HepG2 (cell line): Measurements from ENCODE around the gene PNP. TPM values are rescaled to one million over a fixed set of nuclear protein-coding genes. Genes with fewer than 3 reads are reported as not detected.

Source experiments
- ATF2 ChIP-seq: sonication (generic); formaldehyde crosslinking; IDR thresholded peaks from 2 replicates; pipeline ENCODE4 v1.4.0; 2020; ENCODE audit warnings: missing genetic modification reagents
- ATF7 ChIP-seq, 2 experiments: fragments of 450-650 bp in 1 of 2; sonication (generic) in 1 of 2; formaldehyde crosslinking in 1 of 2; IDR thresholded peaks; 2 replicates each; pipeline versions ENCODE4 v1.4.0 to v1.6.1; 2016 to 2020; ENCODE audit warnings: antibody characterized with exemption in 1 of 2, mild to moderate bottlenecking in 1 of 2, missing genetic modification reagents in 1 of 2
- HDAC1 ChIP-seq: sonication (generic); formaldehyde crosslinking; IDR thresholded peaks from 2 replicates; pipeline ENCODE4 v1.5.1; 2020; ENCODE audit warnings: mild to moderate bottlenecking, missing genetic modification reagents
- HIC2 ChIP-seq: sonication (generic); formaldehyde crosslinking; IDR thresholded peaks from 2 replicates; pipeline ENCODE4 v1.9.0; 2022; ENCODE audit warnings: low read depth, missing genetic modification reagents
- HMG20A ChIP-seq: IDR thresholded peaks from 2 replicates; pipeline ENCODE4 v1.6.1; 2016; ENCODE audit warnings: borderline replicate concordance
- HNF1B ChIP-seq: sonication (generic); formaldehyde crosslinking; IDR thresholded peaks from 2 replicates; pipeline ENCODE4 v1.5.1; 2020; ENCODE audit warnings: mild to moderate bottlenecking, moderate library complexity, missing genetic modification reagents
- IRF1 ChIP-seq: sonication (generic); formaldehyde crosslinking; IDR thresholded peaks from 2 replicates; pipeline ENCODE4 v1.4.0; 2020; ENCODE audit warnings: low read depth, mild to moderate bottlenecking, missing genetic modification reagents
- MAX ChIP-seq: IDR thresholded peaks from 2 replicates; pipeline ENCODE4 v1.6.1; 2012; ENCODE audit warnings: inconsistent platforms
- MTERF4 ChIP-seq: sonication (generic); formaldehyde crosslinking; IDR thresholded peaks from 2 replicates; pipeline ENCODE4 v1.8.0; 2023; ENCODE audit warnings: mild to moderate bottlenecking, missing genetic modification reagents
- NR1H2 ChIP-seq: sonication (generic); formaldehyde crosslinking; IDR thresholded peaks from 2 replicates; pipeline ENCODE4 v1.8.1; 2022; ENCODE audit warnings: low read depth, missing genetic modification reagents, borderline replicate concordance
- PHF5A ChIP-seq: IDR thresholded peaks from one replicate; pipeline ENCODE4 v1.6.1; 2018; ENCODE audit warnings: low read depth, missing genetic modification reagents; ENCODE audit not compliant: unreplicated experiment
- SAP130 ChIP-seq: IDR thresholded peaks from 2 replicates; pipeline ENCODE4 v1.6.1; 2016; ENCODE audit warnings: low read depth
- SOX6 ChIP-seq, 2 experiments: fragments of 450-650 bp in 1 of 2; sonication (generic) in 1 of 2; formaldehyde crosslinking in 1 of 2; IDR thresholded peaks; 2 replicates each; pipeline versions ENCODE4 v1.4.0 to v1.6.1; 2017 to 2020; ENCODE audit warnings: antibody characterized with exemption in 1 of 2, mild to moderate bottlenecking in 1 of 2, missing genetic modification reagents in 1 of 2
- SRY ChIP-seq: sonication (generic); formaldehyde crosslinking; IDR thresholded peaks from 2 replicates; pipeline ENCODE4 v1.8.0; 2022; ENCODE audit warnings: mild to moderate bottlenecking, missing genetic modification reagents
- ZFP37 ChIP-seq: sonication (generic); formaldehyde crosslinking; IDR thresholded peaks from 2 replicates; pipeline ENCODE4 v1.4.0; 2020; ENCODE audit warnings: missing genetic modification reagents, borderline replicate concordance
- ZGPAT ChIP-seq: IDR thresholded peaks from 2 replicates; pipeline ENCODE4 v1.6.1; 2016; ENCODE audit warnings: mild to moderate bottlenecking
- ZNF382 ChIP-seq: sonication (generic); formaldehyde crosslinking; IDR thresholded peaks from 2 replicates; pipeline ENCODE4 v1.5.0; 2020; ENCODE audit warnings: missing genetic modification reagents, mild to moderate bottlenecking, borderline replicate concordance
- ZNF556 ChIP-seq: sonication (generic); formaldehyde crosslinking; IDR thresholded peaks from 2 replicates; pipeline ENCODE4 v1.4.0; 2020; ENCODE audit warnings: mild to moderate bottlenecking, missing genetic modification reagents, borderline replicate concordance
- ZNF616 ChIP-seq: sonication (generic); formaldehyde crosslinking; IDR thresholded peaks from 2 replicates; pipeline ENCODE4 v1.5.0; 2020; ENCODE audit warnings: low read depth, mild to moderate bottlenecking, missing genetic modification reagents
- polyA plus RNA-seq, 8 experiments: library from polyadenylated mRNA; depleted of rRNA in 3 of 8; stranded (reverse) in 7 of 8; unstranded in 1 of 8; fragments of >200 nt; fragmentation: Illumina TruSeq in 4 of 8; extraction: Trizol in 4 of 8; gene quantifications; 2 replicates each; pipeline versions ENCODE4 v1.2.1 to v1.2.3, GENCODE V29; 2011 to 2016; ENCODE audit warnings: low read depth in 4 of 8, missing spikeins in 1 of 8, mixed read lengths in 1 of 8; ENCODE audit not compliant: insufficient read depth in 1 of 8
- total RNA-seq, 5 experiments: library from RNA; depleted of rRNA; stranded (reverse); fragments of >200 nt; fragmentation: Illumina TruSeq; extraction: Trizol; gene quantifications; 2 replicates each; pipeline ENCODE4 v1.2.3, GENCODE V29; 2016; ENCODE audit warnings: low read depth in 1 of 5

The PNP gene
- total and polyA plus RNA-seq, 2 of the 13 experiments (the other 11 are each of a cell fraction or from before 2014, with no cell fraction given), result 45.4 to 74.8 TPM

- TF ChIP-seq ZNF616 (CRISPR knock-in tag), result no peak
- no peak for TF ChIP-seq IRF1 (CRISPR knock-in tag)
- TF ChIP-seq ZNF556 (CRISPR knock-in tag), result no peak
- no peak for TF ChIP-seq ATF7 (IDR thresholded peaks at IDR 0.05)
- TF ChIP-seq ATF7 (CRISPR knock-in tag; IDR thresholded peaks at IDR 0.05), result 0 out of 2 replicates have a peak, but pooled peaks have one; percentile 53
- no peak for TF ChIP-seq ZFP37 (CRISPR knock-in tag)
- no peak for TF ChIP-seq SOX6 (IDR thresholded peaks at IDR 0.05)
- TF ChIP-seq SOX6 (CRISPR knock-in tag; IDR thresholded peaks at IDR 0.05), result peak; percentile 69
- TF ChIP-seq SAP130 (CRISPR knock-in tag), result peak; percentile 61
- TF ChIP-seq ZNF382 (CRISPR knock-in tag), result no peak
- TF ChIP-seq ATF2, result peak; percentile 42; the same call in 1 of the 2 replicates
- peak; percentile 87 for TF ChIP-seq MAX
- no peak for TF ChIP-seq MTERF4 (CRISPR knock-in tag)
- TF ChIP-seq HDAC1 (CRISPR knock-in tag), result peak; percentile 62
- no peak for TF ChIP-seq ZGPAT (CRISPR knock-in tag)
- TF ChIP-seq HNF1B (CRISPR knock-in tag), result peak; percentile 51; the same call in 1 of the 2 replicates
- TF ChIP-seq HIC2 (CRISPR knock-in tag), result peak; percentile 74; the same call in 1 of the 2 replicates
- TF ChIP-seq SRY (CRISPR knock-in tag), result no peak
- TF ChIP-seq HMG20A (CRISPR knock-in tag), result peak; percentile 22; the same call in 1 of the 2 replicates
- TF ChIP-seq PHF5A (CRISPR knock-in tag), result no peak
- no peak for TF ChIP-seq NR1H2 (CRISPR knock-in tag)
Observed at GRCh38 chr14:20429801-20430669, 39.2 kb upstream of the PNP start (continued).
